Upper lobe of right lung (tissue), 1 donor: ENCODE data around the gene FBLIM1. TPM values are rescaled to one million over a fixed set of nuclear protein-coding genes. Genes with fewer than 3 reads are reported as not detected.

Experiments used
- ATAC-seq: fragments of 200-7000 bp; cut with Tn5 transposase; one replicate; pipeline ENCODE4 v1.9.1; 2020; ENCODE audit warnings: mild to moderate bottlenecking, moderate library complexity
- DNase-seq: peaks from one replicate; pipeline ENCODE4 v3.0.0-alpha.2; 2020
- H3K27ac ChIP-seq: fragments of 200-600 bp; one replicate; pipeline ENCODE4 v1.8.0; 2022
- H3K27me3 ChIP-seq: fragments of 200-600 bp; one replicate; pipeline ENCODE4 v1.8.0; 2022; ENCODE audit warnings: mild to moderate bottlenecking
- H3K36me3 ChIP-seq: fragments of 200-600 bp; one replicate; pipeline ENCODE4 v1.8.0; 2022
- H3K4me1 ChIP-seq: fragments of 200-600 bp; one replicate; pipeline ENCODE4 v1.8.0; 2022
- H3K4me3 ChIP-seq: fragments of 200-600 bp; one replicate; pipeline ENCODE4 v1.8.0; 2022; ENCODE audit warnings: mild to moderate bottlenecking
- H3K9me3 ChIP-seq: fragments of 200-600 bp; one replicate; pipeline ENCODE4 v1.8.0; 2022
- CTCF ChIP-seq: fragments of 200-600 bp; IDR thresholded peaks from one replicate; pipeline ENCODE4 v1.8.0; 2022; ENCODE audit warnings: antibody characterized with exemption
- intact Hi-C: fragments of 100-400 bp; cut with DNase I; formaldehyde crosslinking; loops from one replicate; pipeline ENCODE4 v1.11.0; 2022
- total RNA-seq: library from RNA; stranded (reverse); fragmentation: NEBNext Ultra II Directional; extraction: Animal tissue kit (Norgen Biotek cat#: 25700); gene quantifications from one replicate; pipeline ENCODE4 v1.2.1, GENCODE V29; 2021
- donor health status: DM: no; HTN: yes; CAD: no; lungs with severe emphysema.

FBLIM1 gene
- total RNA-seq, 1 donor from 2014 or later, result 39.0 TPM

- no peak overlapping the region for H3K4me3 ChIP-seq
- no peak for TF ChIP-seq CTCF
- peaks cover 17% of the 10 kb centered on the region for H3K4me1 ChIP-seq
- no peaks in the 10 kb centered on the region for H3K36me3 ChIP-seq
- no peak overlapping the region for H3K27ac ChIP-seq
- no peaks in the 10 kb centered on the region for H3K9me3 ChIP-seq
- H3K27me3 ChIP-seq, result peaks cover 22% of the 10 kb centered on the region
- intact Hi-C loops, result no loop called here
- no peak for DNase-seq
- ATAC-seq, result no peak
Measured at GRCh38 chr1:15757016-15757543, 1.5 kb upstream of the FBLIM1 start.

- Histone ChIP-seq H3K4me3 (peak overlapping the region; percentile 66), H3K36me3 (no peaks in the 10 kb centered on the region), H3K27me3 (peaks cover 22% of the 10 kb centered on the region), H3K4me1 (peaks cover 17% of the 10 kb centered on the region), H3K27ac (peak overlapping the region; percentile 51), H3K9me3 (no peaks in the 10 kb centered on the region)
- DNase-seq (no peak), ATAC-seq (no peak)
- intact Hi-C loops, result no loop called here
- TF ChIP-seq CTCF, result no peak
Measured at GRCh38 chr1:15757575-15758342, 836 bp upstream of the FBLIM1 start.

- H3K27me3 ChIP-seq, result peaks cover 22% of the 10 kb centered on the region
- H3K4me1 ChIP-seq, result peaks cover 17% of the 10 kb centered on the region
- no peaks in the 10 kb centered on the region for H3K36me3 ChIP-seq
- intact Hi-C loops, result no loop called here
- no peak for DNase-seq
- ATAC-seq, result peak; percentile 24
- H3K9me3 ChIP-seq, result no peaks in the 10 kb centered on the region
- H3K4me3 ChIP-seq, result peak overlapping the region; percentile 66
- H3K27ac ChIP-seq, result peak overlapping the region; percentile 81
- TF ChIP-seq CTCF, result no peak
Measured at GRCh38 chr1:15758953-15759661, 512 bp downstream of the FBLIM1 start.

- peak; percentile 32 for ATAC-seq
- intact Hi-C loops, result no loop called here
- H3K27me3 ChIP-seq, result peaks cover 22% of the 10 kb centered on the region
Measured at GRCh38 chr1:15760520-15761211, 2.1 kb downstream of the FBLIM1 start.

More at GRCh38 chr1:15760520-15761211, 2.1 kb downstream of the FBLIM1 start:
- Histone ChIP-seq H3K4me3 (peak overlapping the region; percentile 66), H3K9me3 (no peaks in the 10 kb centered on the region), H3K4me1 (peaks cover 17% of the 10 kb centered on the region), H3K27ac (peak overlapping the region; percentile 81), H3K36me3 (no peaks in the 10 kb centered on the region)
- no peak for DNase-seq
- TF ChIP-seq CTCF, result peak; percentile 13
